Tibial nerve (tissue), 4 donors: Measurements from ENCODE around the gene RBP3. TPM values are rescaled to one million over a fixed set of nuclear protein-coding genes. Genes with fewer than 3 reads are reported as not detected.

Source experiments
- DNase-seq, 2 donors: peaks; one replicate each; pipeline ENCODE4 v3.0.0-alpha.2; 2019; ENCODE audit warnings: low spot score in 2 of 2
- H3K27ac ChIP-seq, 4 donors: fragments of 200-600 bp; sonication (generic) in 3 of 4; one replicate each; pipeline ENCODE4 v1.5.1; 2017 to 2019; ENCODE audit warnings: mild to moderate bottlenecking in 1 of 4
- H3K27me3 ChIP-seq, 2 donors: fragments of 200-600 bp; sonication (generic) in 1 of 2; one replicate each; pipeline versions ENCODE4 v1.5.1 to v1.6.0; 2017 to 2019
- H3K36me3 ChIP-seq, 3 donors: fragments of 200-600 bp; sonication (generic); one replicate each; pipeline ENCODE4 v1.5.1; 2018 to 2019
- H3K4me1 ChIP-seq, 4 donors: fragments of 200-600 bp; sonication (generic) in 3 of 4; one replicate each; pipeline ENCODE4 v1.5.1; 2017 to 2019
- H3K4me3 ChIP-seq, 4 donors: fragments of 200-600 bp; sonication (generic) in 3 of 4; one replicate each; pipeline ENCODE4 v1.5.1; 2017 to 2019; ENCODE audit warnings: mild to moderate bottlenecking in 1 of 4, moderate library complexity in 1 of 4
- H3K9me3 ChIP-seq, 4 donors: fragments of 200-600 bp; sonication (generic) in 3 of 4; one replicate each; pipeline ENCODE4 v1.5.1; 2017 to 2019
- CTCF ChIP-seq, 5 experiments: fragments of 200-600 bp in 3 of 5; fragments of 450-650 bp in 2 of 5; sonication (generic) in 3 of 5; IDR thresholded peaks; one replicate each; pipeline ENCODE4 v1.5.1; 2016 to 2019; ENCODE audit warnings: antibody characterized with exemption in 5 of 5, mild to moderate bottlenecking in 3 of 5, moderate library complexity in 2 of 5
- EP300 ChIP-seq, 2 donors: sonication (generic); formaldehyde crosslinking; IDR thresholded peaks; one replicate each; pipeline ENCODE4 v1.6.1; 2017; ENCODE audit warnings: antibody characterized with exemption in 2 of 2, mild to moderate bottlenecking in 1 of 2
- POLR2A ChIP-seq, 2 donors: fragments of 450-650 bp; IDR thresholded peaks; one replicate each; pipeline ENCODE4 v1.6.1; 2017; ENCODE audit warnings: antibody characterized with exemption in 2 of 2, mild to moderate bottlenecking in 2 of 2, moderate library complexity in 2 of 2
- WGBS, 2 donors: methylation state at CpG; one replicate each; pipeline ENCODE4 v1.1.5; 2018; 5-methylcytosine and 5-hydroxymethylcytosine counted together
- total RNA-seq, 4 donors: library from RNA; depleted of rRNA; stranded (reverse); fragments of >200 nt; gene quantifications; one replicate each; pipeline ENCODE4 v1.1.0, GENCODE V29; 2016

RBP3 gene
- total RNA-seq, 4 donors from 2014 or later, result not detected

- H3K4me3 ChIP-seq, result no peak within 1 kb of the TSS
- H3K4me1 ChIP-seq, result no peaks in the 10 kb centered on the region
- H3K27me3 ChIP-seq, result no peaks in the 10 kb centered on the region
- TF ChIP-seq POLR2A (IDR thresholded peaks at IDR 0.05) (no peak), EP300 (IDR thresholded peaks at IDR 0.05) (no peak), CTCF (IDR thresholded peaks at IDR 0.05) (no peak)
- DNase-seq, result no peak
- no peaks in the 10 kb centered on the region for H3K9me3 ChIP-seq
- H3K27ac ChIP-seq, result no peak within 1 kb of the TSS
- WGBS, 2 donors, result 86 to 87% methylated on average over 22 to 35 of the region's 35 CpGs
- no peaks in the 10 kb centered on the region for H3K36me3 ChIP-seq
Measured at GRCh38 chr10:47322300-47323061, 25.7 kb upstream of the RBP3 start, which contains the start of gene GDF2. Gene GDF2 (plus strand): TSS chr10:47322454. CDS start chr10:47322669, 215 bp downstream.

- TF ChIP-seq POLR2A (IDR thresholded peaks at IDR 0.05), result no peak
- no peak for TF ChIP-seq CTCF (IDR thresholded peaks at IDR 0.05)
- TF ChIP-seq EP300 (IDR thresholded peaks at IDR 0.05), result no peak
- Histone ChIP-seq H3K36me3 (no peaks in the 10 kb centered on the region), H3K27me3 (no peaks in the 10 kb centered on the region), H3K4me1 (no peaks in the 10 kb centered on the region), H3K9me3 (no peaks in the 10 kb centered on the region), H3K4me3 (no peak overlapping the region), H3K27ac (no peak overlapping the region)
- 63 to 65% methylated on average over 1 of the region's 1 CpG for WGBS, 2 donors
- DNase-seq, result no peak
Measured at GRCh38 chr10:47323087-47323486, 25.1 kb upstream of the RBP3 start.

GRCh38 chr10:47323636-47324296 lies 24.4 kb upstream of the RBP3 start:
- Histone ChIP-seq H3K4me1 (no peaks in the 10 kb centered on the region), H3K4me3 (no peak overlapping the region), H3K27ac (no peak overlapping the region), H3K36me3 (no peaks in the 10 kb centered on the region), H3K9me3 (no peaks in the 10 kb centered on the region), H3K27me3 (no peaks in the 10 kb centered on the region)
- TF ChIP-seq EP300 (IDR thresholded peaks at IDR 0.05) (no peak), POLR2A (IDR thresholded peaks at IDR 0.05) (no peak), CTCF (IDR thresholded peaks at IDR 0.05) (no peak)
- no peak for DNase-seq
- 59 to 61% methylated on average over 5 of the region's 5 CpGs for WGBS, 2 donors

- 93 to 95% methylated on average over 30 of the region's 30 CpGs for WGBS, 2 donors
- H3K36me3 ChIP-seq, result no peaks in the 10 kb centered on the region
- no peak overlapping the region for H3K4me3 ChIP-seq
- DNase-seq, result no peak
- no peaks in the 10 kb centered on the region for H3K9me3 ChIP-seq
- H3K27ac ChIP-seq, result no peak overlapping the region
- H3K27me3 ChIP-seq, result no peaks in the 10 kb centered on the region
- TF ChIP-seq CTCF (IDR thresholded peaks at IDR 0.05) (no peak), EP300 (IDR thresholded peaks at IDR 0.05) (no peak), POLR2A (IDR thresholded peaks at IDR 0.05) (no peak)
- no peaks in the 10 kb centered on the region for H3K4me1 ChIP-seq
Measured at GRCh38 chr10:47325303-47326291, 22.6 kb upstream of the RBP3 start.
